Measurements from ENCODE around the gene CNPY3.
"Not testable (repeated sequence)": the region's sequence is repeated elsewhere in the genome, so short reads cannot be mapped to it uniquely, and the experiment has no call there.

CNPY3 gene

DNA sequence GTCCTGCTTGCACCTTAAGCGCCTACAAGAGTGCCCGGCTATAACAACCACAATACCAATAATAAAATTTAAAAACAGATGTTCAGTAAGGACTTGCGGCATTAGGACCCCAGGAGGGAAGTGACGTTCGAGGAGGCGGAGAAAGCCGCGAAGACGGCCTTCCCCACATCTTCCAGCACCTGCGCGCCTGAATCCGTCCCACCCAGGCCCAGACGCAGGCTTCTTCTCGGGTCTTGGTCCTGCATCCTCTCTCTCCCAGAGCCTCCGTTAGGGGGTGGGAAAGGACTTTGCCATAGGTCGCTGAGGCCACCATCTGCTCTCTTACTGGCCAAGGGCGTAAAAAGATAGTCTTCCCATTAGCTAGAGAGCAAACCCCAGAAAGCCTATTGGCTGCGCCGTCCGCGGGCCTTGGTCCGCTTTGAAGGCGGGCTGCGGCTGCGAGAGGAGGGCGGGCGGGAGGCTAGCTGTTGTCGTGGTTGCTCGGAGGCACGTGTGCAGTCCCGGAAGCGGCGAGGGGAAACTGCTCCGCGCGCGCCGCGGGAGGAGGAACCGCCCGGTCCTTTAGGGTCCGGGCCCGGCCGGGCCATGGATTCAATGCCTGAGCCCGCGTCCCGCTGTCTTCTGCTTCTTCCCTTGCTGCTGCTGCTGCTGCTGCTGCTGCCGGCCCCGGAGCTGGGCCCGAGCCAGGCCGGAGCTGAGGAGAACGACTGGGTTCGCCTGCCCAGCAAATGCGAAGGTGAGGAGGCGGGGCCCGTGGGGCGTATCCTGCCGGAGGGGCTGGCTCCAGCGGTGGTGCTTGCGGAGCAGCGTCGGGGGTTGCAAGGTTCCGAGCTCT lies at the start of gene CNPY3:
Gene CNPY3, plus strand, starts transcription at position 495 of the 835 bp plus-strand sequence. Its CDS starts 91 bp downstream, at position 586.
- peak within 1 kb of the TSS; percentile 71 for H3K4me3 ChIP-seq (ENCODE audit: low read depth, low read length)
- peak within 1 kb of the TSS; percentile 73 for H3K4me2 ChIP-seq (ENCODE audit: low read length)
- no peaks in the 10 kb centered on the region for H3K36me3 ChIP-seq (ENCODE audit: control insufficient read depth, insufficient read depth, low read length)
- no peaks in the 10 kb centered on the region for H3K27me3 ChIP-seq (ENCODE audit: control insufficient read depth, insufficient read depth, low read length)
- H3K4me1 ChIP-seq = peaks cover 6% of the 10 kb centered on the region
- H3K27ac ChIP-seq = peak within 1 kb of the TSS; percentile 93
- H3K9ac ChIP-seq = peak within 1 kb of the TSS; percentile 4
- peak within 1 kb of the TSS; percentile 84 for H2AFZ ChIP-seq
- TF ChIP-seq, protein P1, sequence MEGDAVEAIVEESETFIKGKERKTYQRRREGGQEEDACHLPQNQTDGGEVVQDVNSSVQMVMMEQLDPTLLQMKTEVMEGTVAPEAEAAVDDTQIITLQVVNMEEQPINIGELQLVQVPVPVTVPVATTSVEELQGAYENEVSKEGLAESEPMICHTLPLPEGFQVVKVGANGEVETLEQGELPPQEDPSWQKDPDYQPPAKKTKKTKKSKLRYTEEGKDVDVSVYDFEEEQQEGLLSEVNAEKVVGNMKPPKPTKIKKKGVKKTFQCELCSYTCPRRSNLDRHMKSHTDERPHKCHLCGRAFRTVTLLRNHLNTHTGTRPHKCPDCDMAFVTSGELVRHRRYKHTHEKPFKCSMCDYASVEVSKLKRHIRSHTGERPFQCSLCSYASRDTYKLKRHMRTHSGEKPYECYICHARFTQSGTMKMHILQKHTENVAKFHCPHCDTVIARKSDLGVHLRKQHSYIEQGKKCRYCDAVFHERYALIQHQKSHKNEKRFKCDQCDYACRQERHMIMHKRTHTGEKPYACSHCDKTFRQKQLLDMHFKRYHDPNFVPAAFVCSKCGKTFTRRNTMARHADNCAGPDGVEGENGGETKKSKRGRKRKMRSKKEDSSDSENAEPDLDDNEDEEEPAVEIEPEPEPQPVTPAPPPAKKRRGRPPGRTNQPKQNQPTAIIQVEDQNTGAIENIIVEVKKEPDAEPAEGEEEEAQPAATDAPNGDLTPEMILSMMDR (IDR thresholded peaks at IDR 0.05) = no peak
- peaks cover 21% of the 10 kb centered on the region for H3K79me2 ChIP-seq
- H3K9me3 ChIP-seq (ENCODE audit: control insufficient read depth, low read length) = no peaks in the 10 kb centered on the region

DNA sequence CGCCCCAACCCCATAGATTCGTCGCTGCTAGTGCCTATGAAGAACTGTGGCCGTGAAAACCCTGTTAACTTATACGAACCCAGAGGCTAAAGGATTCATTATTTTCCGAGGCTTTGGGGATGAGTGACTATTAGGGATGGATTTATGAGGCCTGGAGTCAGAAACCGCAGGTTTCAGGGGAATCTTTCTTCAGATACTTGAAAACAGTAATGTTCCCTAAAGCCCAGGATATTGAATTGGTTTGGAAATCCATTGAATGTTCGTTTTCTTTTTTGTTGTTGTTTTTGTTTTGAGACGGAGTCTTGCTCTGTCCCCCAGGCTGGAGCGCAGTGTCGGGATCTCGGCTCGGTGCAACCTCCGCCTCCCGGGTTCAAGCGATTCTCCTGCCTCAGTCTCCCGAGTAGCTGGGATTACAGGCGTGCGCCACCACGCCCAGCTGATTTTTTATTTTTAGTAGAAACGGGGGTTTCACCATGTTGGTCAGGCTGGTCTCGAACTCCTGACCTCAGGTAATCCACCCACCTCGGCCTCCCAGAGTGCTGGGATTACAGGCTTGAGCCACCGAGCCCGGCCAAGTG lies 49.0 kb upstream of the CNPY3 start:
- H3K9ac ChIP-seq = peak overlapping the region; percentile 56

DNA sequence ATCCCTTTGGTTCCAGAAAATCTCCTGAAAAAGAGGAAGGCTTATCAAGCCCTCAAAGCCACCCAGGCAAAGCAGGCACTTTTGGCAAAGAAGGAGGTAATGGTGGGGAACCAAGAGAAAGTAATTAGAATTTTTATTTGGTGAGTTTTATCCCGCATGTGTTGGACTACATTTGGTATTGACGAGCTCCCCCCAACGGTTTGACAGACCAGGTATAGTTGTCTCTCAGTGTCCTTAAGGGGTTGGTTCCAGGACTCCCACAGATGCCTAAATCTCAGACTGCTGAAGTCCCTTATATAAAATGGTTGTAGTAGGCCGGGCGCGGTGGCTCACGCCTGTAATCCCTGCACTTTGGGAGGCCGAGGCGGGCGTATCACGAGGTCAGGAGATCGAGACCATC lies 48.4 kb upstream of the CNPY3 start:
- not testable (repeated sequence) for H3K4me1 ChIP-seq; H3K36me3 ChIP-seq (ENCODE audit: control insufficient read depth, insufficient read depth, low read length); H3K9ac ChIP-seq; H2AFZ ChIP-seq; H3K27me3 ChIP-seq (ENCODE audit: control insufficient read depth, insufficient read depth, low read length); H3K9me3 ChIP-seq (ENCODE audit: control insufficient read depth, low read length)
- Histone ChIP-seq H3K4me2 (ENCODE audit: low read length) (peak overlapping the region; percentile 94), H3K79me2 (peaks cover 12% of the 10 kb centered on the region), H3K4me3 (ENCODE audit: low read depth, low read length) (peak overlapping the region; percentile 96), H3K27ac (peak overlapping the region; percentile 87)

More for the DNA sequence above, 49.0 kb upstream of the CNPY3 start:
- Histone ChIP-seq H2AFZ (peak overlapping the region; percentile 94), H3K79me2 (peaks cover 12% of the 10 kb centered on the region), H3K4me2 (ENCODE audit: low read length) (peak overlapping the region; percentile 94), H3K4me3 (ENCODE audit: low read depth, low read length) (peak overlapping the region; percentile 96), H3K27ac (peak overlapping the region; percentile 87)
- H3K9me3 ChIP-seq (ENCODE audit: control insufficient read depth, low read length); H3K36me3 ChIP-seq (ENCODE audit: control insufficient read depth, insufficient read depth, low read length); H3K27me3 ChIP-seq (ENCODE audit: control insufficient read depth, insufficient read depth, low read length); H3K4me1 ChIP-seq: not testable (repeated sequence)

DNA sequence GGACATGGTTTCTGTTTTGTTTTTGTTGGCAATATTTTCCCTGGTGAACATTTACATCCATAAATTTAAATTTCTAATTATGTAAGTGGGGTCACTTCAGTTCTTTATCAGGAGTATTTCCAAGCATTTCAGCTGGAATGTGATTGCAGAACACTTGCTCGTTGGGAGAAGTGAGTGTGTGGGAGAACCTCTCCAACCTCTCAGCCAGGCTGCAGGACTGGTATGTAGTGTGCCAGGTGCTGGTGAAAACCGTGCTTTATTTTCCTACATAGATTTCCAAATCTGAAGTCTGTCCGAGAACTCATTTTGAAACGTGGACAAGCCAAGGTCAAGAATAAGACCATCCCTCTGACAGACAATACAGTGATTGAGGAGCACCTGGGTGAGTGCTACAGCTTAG lies 43.6 kb upstream of the CNPY3 start:
- no peak overlapping the region for H3K4me2 ChIP-seq (ENCODE audit: low read length)
- H3K27me3 ChIP-seq (ENCODE audit: control insufficient read depth, insufficient read depth, low read length) = no peaks in the 10 kb centered on the region
- no peak overlapping the region for H2AFZ ChIP-seq
- H3K4me3 ChIP-seq (ENCODE audit: low read depth, low read length) = no peak overlapping the region
- H3K36me3 ChIP-seq (ENCODE audit: control insufficient read depth, insufficient read depth, low read length) = no peaks in the 10 kb centered on the region
- TF ChIP-seq, protein P1 (IDR thresholded peaks at IDR 0.05) = no peak
- peaks cover 4% of the 10 kb centered on the region for H3K4me1 ChIP-seq
- H3K9me3 ChIP-seq (ENCODE audit: control insufficient read depth, low read length) = no peaks in the 10 kb centered on the region
- H3K27ac ChIP-seq = no peak overlapping the region
- no peak overlapping the region for H3K9ac ChIP-seq
- H3K79me2 ChIP-seq = peaks cover 4% of the 10 kb centered on the region

DNA sequence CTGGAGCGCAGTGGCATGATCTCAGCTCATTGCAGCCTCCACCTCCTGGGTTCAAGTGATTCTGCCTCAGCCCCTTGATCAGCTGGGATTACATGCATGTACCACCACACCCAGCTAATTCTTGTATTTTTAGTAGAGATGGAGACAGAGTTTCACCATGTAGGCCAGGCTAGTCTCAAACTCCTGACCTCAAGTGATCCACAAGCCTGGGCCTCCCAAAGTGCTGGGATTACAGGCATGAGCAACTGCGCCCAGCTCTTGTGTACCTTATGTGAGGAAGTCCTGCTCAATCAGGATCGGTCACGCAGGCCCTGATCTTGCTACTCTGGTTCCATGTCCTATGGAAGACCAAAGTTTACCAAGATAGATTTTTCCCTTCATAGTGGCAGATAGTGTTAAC lies 41.1 kb upstream of the CNPY3 start:
- not testable (repeated sequence) for H3K4me2 ChIP-seq (ENCODE audit: low read length); H3K4me3 ChIP-seq (ENCODE audit: low read depth, low read length); H3K36me3 ChIP-seq (ENCODE audit: control insufficient read depth, insufficient read depth, low read length); H3K27me3 ChIP-seq (ENCODE audit: control insufficient read depth, insufficient read depth, low read length); H3K9me3 ChIP-seq (ENCODE audit: control insufficient read depth, low read length); H3K27ac ChIP-seq; H3K79me2 ChIP-seq; H3K4me1 ChIP-seq; H2AFZ ChIP-seq; H3K9ac ChIP-seq

DNA sequence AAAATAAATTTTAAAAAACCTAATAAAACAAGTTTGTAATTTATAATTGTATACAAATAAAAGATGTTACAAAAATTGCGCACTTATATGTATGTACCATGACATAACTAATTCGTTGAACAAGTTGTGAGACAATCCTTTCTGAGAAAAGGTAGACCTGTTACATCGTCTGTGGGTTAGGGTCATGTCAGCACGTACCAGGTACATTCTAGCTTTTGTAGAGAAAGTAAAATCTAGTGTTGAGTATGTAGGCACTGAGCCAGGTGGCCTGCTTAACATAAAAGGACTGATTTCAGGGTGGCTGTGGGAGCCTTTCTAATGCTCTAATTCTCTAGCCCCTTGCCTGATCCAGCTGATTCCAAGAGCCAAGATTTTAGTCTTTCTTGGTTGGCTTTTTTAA lies 39.5 kb upstream of the CNPY3 start:
- Histone ChIP-seq H3K9me3 (ENCODE audit: control insufficient read depth, low read length) (no peaks in the 10 kb centered on the region), H3K27me3 (ENCODE audit: control insufficient read depth, insufficient read depth, low read length) (no peaks in the 10 kb centered on the region), H3K79me2 (no peaks in the 10 kb centered on the region), H2AFZ (peak overlapping the region; percentile 93), H3K9ac (no peak overlapping the region), H3K4me3 (ENCODE audit: low read depth, low read length) (peak overlapping the region; percentile 89), H3K27ac (peak overlapping the region; percentile 95), H3K4me2 (ENCODE audit: low read length) (peak overlapping the region; percentile 80), H3K4me1 (no peaks in the 10 kb centered on the region), H3K36me3 (ENCODE audit: control insufficient read depth, insufficient read depth, low read length) (no peaks in the 10 kb centered on the region)
- TF ChIP-seq, protein P1 (IDR thresholded peaks at IDR 0.05) = no peak

Measured in parathyroid adenoma (tissue), 2 donors.